ENCODE measurements around the gene ACOT6. TPM values are rescaled to one million over a fixed set of nuclear protein-coding genes. Genes with fewer than 3 reads are reported as not detected.

Gene ACOT6
- total and polyA plus RNA-seq, 4 donors: not detected

DNA sequence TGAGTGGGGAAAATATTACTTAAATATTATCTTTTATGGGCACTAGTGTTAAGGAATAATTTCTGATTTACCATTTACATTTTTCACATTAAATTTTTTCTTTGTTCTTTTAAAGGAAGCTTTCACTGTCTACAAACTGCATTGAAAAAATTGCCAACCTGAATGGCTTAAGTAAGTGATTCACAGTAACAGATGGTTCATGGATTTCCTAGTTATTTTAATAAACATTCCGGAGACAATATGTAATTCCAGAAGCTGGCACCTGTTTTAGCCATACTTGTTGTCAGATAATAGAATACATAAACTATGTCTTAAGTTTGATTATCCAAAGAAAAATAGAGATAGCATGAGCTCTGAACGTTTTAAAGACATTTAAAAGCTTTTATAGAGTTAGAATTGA, 49.6 kb downstream of the ACOT6 start:
- ATAC-seq (ENCODE audit: insufficient read depth, low FRiP score) (no peak), DNase-seq (no peak)
- no peaks in the 10 kb centered on the region for H3K27me3 ChIP-seq (ENCODE audit: control insufficient read depth in 3 of 3, insufficient read depth in 3 of 3, low read length in 2 of 3)
- no peaks in the 10 kb centered on the region for H3K9me3 ChIP-seq (ENCODE audit: control insufficient read depth in 4 of 4, insufficient read depth in 3 of 4, low read length in 3 of 4)
- H3K36me3 ChIP-seq (ENCODE audit: control insufficient read depth in 4 of 4, insufficient read depth in 4 of 4, low read length in 4 of 4): peaks cover 2 to 9% (median 7%) of the 10 kb centered on the region in 4 donors
- H3K4me1 ChIP-seq (ENCODE audit: control insufficient read depth in 5 of 5, insufficient read depth in 5 of 5, low read length in 5 of 5): no peaks in the 10 kb centered on the region
- TF ChIP-seq, protein P1, sequence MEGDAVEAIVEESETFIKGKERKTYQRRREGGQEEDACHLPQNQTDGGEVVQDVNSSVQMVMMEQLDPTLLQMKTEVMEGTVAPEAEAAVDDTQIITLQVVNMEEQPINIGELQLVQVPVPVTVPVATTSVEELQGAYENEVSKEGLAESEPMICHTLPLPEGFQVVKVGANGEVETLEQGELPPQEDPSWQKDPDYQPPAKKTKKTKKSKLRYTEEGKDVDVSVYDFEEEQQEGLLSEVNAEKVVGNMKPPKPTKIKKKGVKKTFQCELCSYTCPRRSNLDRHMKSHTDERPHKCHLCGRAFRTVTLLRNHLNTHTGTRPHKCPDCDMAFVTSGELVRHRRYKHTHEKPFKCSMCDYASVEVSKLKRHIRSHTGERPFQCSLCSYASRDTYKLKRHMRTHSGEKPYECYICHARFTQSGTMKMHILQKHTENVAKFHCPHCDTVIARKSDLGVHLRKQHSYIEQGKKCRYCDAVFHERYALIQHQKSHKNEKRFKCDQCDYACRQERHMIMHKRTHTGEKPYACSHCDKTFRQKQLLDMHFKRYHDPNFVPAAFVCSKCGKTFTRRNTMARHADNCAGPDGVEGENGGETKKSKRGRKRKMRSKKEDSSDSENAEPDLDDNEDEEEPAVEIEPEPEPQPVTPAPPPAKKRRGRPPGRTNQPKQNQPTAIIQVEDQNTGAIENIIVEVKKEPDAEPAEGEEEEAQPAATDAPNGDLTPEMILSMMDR (IDR thresholded peaks at IDR 0.05; ENCODE audit: control extremely low read depth, extremely low read depth): no peak
- H3K27ac ChIP-seq (ENCODE audit: low read depth in 1 of 2, low read length in 1 of 2): no peak overlapping the region
- WGBS, 2 donors: 78 to 87% methylated on average over 2 of the region's 2 CpGs
- H3K4me3 ChIP-seq: no peak overlapping the region
- no peak overlapping the region for H3K9ac ChIP-seq (ENCODE audit: insufficient read depth in 1 of 2, low read length in 2 of 2)

DNA sequence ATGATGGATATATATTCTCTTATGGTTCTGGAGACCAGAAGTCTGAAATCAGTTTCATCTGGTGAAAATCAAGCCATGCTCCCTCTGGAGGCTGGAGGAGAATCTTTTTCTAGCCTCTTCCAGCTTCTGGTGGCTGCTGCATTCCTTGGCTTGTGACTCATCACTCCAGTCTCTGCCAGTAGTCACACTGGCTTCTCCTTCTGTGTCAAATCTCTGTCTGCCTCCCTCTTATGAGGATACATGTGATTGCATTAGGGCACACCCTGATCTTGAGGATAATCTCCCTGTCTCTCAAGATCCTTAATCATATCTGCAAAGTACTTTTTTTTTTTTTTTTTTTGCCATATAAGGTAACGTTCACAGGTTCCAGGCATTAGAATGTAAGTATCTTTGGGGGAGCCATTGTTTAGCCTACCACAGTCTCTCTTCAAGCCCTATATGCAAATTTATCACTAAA, 50.2 kb downstream of the ACOT6 start:
- no peak for DNase-seq
- peaks cover 1 to 9% (median 7%) of the 10 kb centered on the region in 4 donors for H3K36me3 ChIP-seq (ENCODE audit: control insufficient read depth in 4 of 4, insufficient read depth in 4 of 4, low read length in 4 of 4)
- 94 to 100% methylated on average over 1 of the region's 1 CpG for WGBS, 2 donors
- no peak overlapping the region for H3K4me3 ChIP-seq
- no peak overlapping the region for H3K9ac ChIP-seq (ENCODE audit: insufficient read depth in 1 of 2, low read length in 2 of 2)
- H3K9me3 ChIP-seq (ENCODE audit: control insufficient read depth in 4 of 4, insufficient read depth in 3 of 4, low read length in 3 of 4): no peaks in the 10 kb centered on the region
- peak; percentile 66 for ATAC-seq (ENCODE audit: insufficient read depth, low FRiP score)
- no peaks in the 10 kb centered on the region for H3K4me1 ChIP-seq (ENCODE audit: control insufficient read depth in 5 of 5, insufficient read depth in 5 of 5, low read length in 5 of 5)
- H3K27me3 ChIP-seq (ENCODE audit: control insufficient read depth in 3 of 3, insufficient read depth in 3 of 3, low read length in 2 of 3): no peaks in the 10 kb centered on the region
- TF ChIP-seq, protein P1 (IDR thresholded peaks at IDR 0.05; ENCODE audit: control extremely low read depth, extremely low read depth): no peak
- H3K27ac ChIP-seq (ENCODE audit: low read depth in 1 of 2, low read length in 1 of 2): no peak overlapping the region

DNA sequence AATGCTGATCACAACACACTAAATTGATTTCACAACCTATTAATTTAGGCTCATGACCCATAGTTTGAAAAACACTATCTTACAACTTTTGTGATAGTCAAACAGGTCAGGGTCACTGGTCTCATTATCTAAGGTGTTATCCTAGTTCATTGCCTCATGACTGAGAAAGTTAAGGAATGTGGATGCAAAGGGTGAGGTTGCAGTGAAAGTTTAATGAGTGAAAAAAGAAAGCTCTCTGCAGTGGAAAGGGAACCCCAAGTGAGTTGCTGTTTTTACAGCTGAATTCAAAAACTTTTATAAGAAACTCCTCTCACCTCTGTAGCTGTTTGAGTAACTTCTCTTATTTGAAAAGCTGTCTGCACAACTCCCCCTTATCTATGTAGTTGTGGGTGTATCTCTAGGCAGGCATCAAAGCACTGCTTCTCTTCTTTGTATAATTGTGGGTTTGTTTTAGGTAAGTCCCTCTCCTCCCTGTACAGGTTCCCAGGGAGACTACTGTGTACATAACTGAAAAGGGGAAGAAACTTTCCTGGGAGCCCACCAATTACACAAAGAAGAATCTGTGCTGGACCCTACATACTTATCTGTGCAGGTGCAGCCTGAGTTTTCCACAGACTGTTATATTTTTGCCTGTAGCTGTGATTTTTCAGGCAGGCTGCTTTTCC, 51.4 kb downstream of the ACOT6 start:
- no peak for ATAC-seq (ENCODE audit: insufficient read depth, low FRiP score)
- Histone ChIP-seq H3K4me1 (ENCODE audit: control insufficient read depth in 5 of 5, insufficient read depth in 5 of 5, low read length in 5 of 5) (no peaks in the 10 kb centered on the region), H3K9me3 (ENCODE audit: control insufficient read depth in 4 of 4, insufficient read depth in 3 of 4, low read length in 3 of 4) (no peaks in the 10 kb centered on the region), H3K9ac (ENCODE audit: insufficient read depth in 1 of 2, low read length in 2 of 2) (no peak overlapping the region), H3K27me3 (ENCODE audit: control insufficient read depth in 3 of 3, insufficient read depth in 3 of 3, low read length in 2 of 3) (no peaks in the 10 kb centered on the region), H3K4me3 (no peak overlapping the region), H3K36me3 (ENCODE audit: control insufficient read depth in 4 of 4, insufficient read depth in 4 of 4, low read length in 4 of 4) (peaks cover 1 to 9% (median 7%) of the 10 kb centered on the region in 4 donors), H3K27ac (ENCODE audit: low read depth in 1 of 2, low read length in 1 of 2) (no peak overlapping the region)
- DNase-seq: peak in 1 of 3 donors; percentile 6
- TF ChIP-seq, protein P1 (IDR thresholded peaks at IDR 0.05; ENCODE audit: control extremely low read depth, extremely low read depth): no peak

DNA sequence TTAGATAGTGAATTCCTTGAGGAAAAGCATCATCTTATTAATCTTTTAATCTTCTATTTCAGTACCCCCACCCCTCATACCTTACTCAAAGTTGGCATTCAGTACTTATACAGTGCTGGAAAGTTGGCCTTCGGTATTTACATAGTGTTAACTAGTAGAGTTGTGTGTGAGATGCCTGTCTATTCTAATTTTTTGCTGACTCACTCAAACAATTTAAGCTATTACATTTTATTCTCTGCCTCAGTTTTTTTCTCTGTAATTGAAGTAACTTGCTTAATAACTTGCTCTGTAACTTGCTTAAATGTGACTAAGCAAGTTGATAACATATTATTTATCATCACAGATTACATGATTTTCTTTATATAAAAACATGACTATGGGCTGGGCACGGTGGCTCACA, 52.8 kb downstream of the ACOT6 start:
- TF ChIP-seq, protein P1 (IDR thresholded peaks at IDR 0.05; ENCODE audit: control extremely low read depth, extremely low read depth): no peak
- ATAC-seq (ENCODE audit: insufficient read depth, low FRiP score) (no peak), DNase-seq (no peak)
- no peak overlapping the region for H3K27ac ChIP-seq (ENCODE audit: low read depth in 1 of 2, low read length in 1 of 2)
- H3K4me3 ChIP-seq: no peak overlapping the region
- peaks cover 2 to 10% (median 8%) of the 10 kb centered on the region in 4 donors for H3K36me3 ChIP-seq (ENCODE audit: control insufficient read depth in 4 of 4, insufficient read depth in 4 of 4, low read length in 4 of 4)
- no peak overlapping the region for H3K9ac ChIP-seq (ENCODE audit: insufficient read depth in 1 of 2, low read length in 2 of 2)
- no peaks in the 10 kb centered on the region for H3K4me1 ChIP-seq (ENCODE audit: control insufficient read depth in 5 of 5, insufficient read depth in 5 of 5, low read length in 5 of 5)
- WGBS, 2 donors: 89 to 96% methylated on average over 2 of the region's 2 CpGs
- H3K27me3 ChIP-seq (ENCODE audit: control insufficient read depth in 3 of 3, insufficient read depth in 3 of 3, low read length in 2 of 3): no peaks in the 10 kb centered on the region
- no peaks in the 10 kb centered on the region for H3K9me3 ChIP-seq (ENCODE audit: control insufficient read depth in 4 of 4, insufficient read depth in 3 of 4, low read length in 3 of 4)
